ENCODE measurements around the gene IGFBP6.
"Not testable (repeated sequence)": the region's sequence is repeated elsewhere in the genome, so short reads cannot be mapped to it uniquely, and the experiment has no call there.

The IGFBP6 gene

DNA sequence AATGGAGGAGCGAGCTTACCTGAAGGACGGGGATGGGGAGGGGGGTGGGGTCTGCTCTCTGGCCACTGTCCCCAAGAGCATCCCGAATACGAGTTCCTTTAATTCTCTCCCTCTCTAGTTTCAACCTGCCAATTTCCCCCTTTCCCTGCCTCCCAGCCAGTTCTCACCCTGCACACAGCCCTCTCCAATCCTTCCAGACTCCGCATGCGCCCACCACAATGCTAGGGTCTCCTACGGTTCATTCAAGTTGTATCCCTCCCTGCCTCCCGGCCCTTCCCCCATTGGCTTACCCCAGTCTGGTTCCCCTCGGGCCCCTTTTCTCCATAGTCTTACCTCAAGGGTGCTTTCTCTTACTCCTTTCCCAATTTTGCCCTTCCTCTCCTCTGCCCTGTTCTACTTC, 708 bp upstream of the IGFBP6 start:
- no peak for DNase-seq (ENCODE audit: low read depth)

GRCh38 chr12:53097207-53097563, 282 bp upstream of the IGFBP6 start:
- DNase-seq (ENCODE audit: low read depth) = no peak

GRCh38 chr12:53098354-53098981, 1.0 kb downstream of the IGFBP6 start:
- DNase-seq (ENCODE audit: low read depth) = peak; percentile 31

- peak; percentile 84 for DNase-seq (ENCODE audit: low read depth)
Measured at GRCh38 chr12:53099071-53099882, 1.8 kb downstream of the IGFBP6 start.

DNA sequence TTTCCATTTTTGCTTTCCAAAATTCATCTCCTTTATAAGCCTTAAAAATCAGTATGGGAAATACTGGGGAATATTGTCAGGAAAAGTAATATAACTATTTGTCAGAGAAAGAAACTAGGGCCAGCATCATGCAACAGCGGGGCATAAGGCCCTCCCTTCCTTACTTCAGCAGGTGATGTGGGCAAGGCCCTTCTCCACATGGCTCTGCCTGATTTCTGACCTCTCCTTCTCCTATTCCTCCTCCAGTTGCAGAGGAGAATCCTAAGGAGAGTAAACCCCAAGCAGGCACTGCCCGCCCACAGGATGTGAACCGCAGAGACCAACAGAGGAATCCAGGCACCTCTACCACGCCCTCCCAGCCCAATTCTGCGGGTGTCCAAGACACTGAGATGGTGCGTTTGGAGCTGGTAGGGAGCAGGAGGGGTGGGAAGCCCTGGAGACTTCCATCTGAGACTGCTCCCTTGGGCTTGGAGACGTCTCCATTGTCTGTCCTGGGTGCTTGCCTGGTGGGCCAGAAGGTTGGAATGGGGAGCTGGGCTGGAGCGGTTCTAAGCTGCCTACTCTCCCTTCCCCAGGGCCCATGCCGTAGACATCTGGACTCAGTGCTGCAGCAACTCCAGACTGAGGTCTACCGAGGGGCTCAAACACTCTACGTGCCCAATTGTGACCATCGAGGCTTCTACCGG, 3.1 kb downstream of the IGFBP6 start:
- no peak for DNase-seq (ENCODE audit: low read depth)

DNA sequence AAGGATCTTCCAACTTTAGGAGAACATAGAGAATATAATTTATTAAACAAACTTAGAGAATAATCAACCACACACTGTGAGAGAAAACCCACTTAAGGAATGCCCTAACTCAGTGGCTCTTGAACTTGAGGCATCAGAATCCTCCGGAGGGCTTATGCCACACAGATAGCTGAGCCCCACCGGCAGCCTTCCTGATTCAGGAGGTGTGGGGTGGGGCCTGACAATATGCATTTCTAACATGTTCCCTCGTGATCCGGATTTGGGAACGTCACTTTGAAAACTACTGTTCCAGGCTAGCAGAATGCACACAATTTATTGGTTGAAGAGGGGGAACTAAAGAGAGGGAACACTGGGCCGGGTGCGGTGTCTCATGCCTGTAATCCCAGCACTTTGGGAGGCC, 3.8 kb downstream of the IGFBP6 start:
- DNase-seq (ENCODE audit: low read depth) = no peak

DNA sequence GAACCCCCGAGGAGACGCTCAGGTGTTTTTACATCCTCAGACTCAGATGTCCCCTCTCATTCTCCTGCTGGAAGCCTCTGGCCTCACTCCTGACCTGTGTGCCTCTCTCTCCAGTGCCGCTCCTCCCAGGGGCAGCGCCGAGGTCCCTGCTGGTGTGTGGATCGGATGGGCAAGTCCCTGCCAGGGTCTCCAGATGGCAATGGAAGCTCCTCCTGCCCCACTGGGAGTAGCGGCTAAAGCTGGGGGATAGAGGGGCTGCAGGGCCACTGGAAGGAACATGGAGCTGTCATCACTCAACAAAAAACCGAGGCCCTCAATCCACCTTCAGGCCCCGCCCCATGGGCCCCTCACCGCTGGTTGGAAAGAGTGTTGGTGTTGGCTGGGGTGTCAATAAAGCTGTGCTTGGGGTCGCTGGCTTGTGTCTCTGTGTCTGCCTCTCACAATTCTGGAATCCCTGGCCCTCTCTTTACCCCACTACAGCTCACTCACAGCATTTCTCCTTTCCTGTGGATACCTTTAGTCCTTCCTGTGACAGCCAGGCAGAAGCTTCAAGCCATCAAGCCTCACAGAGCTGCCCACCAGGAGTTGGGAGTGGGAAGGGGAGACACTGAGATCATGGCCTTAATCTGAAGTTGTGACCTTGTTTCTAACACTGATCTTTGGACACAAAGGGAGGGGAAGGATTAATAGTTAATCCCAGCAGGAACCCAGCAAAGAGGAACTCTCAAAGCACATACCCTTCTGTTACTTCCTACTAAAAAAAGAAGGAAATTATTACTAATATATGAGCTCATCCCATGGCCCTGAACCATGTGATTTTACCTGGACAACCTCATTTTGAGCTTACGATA, 4.7 kb downstream of the IGFBP6 start:
- DNase-seq (ENCODE audit: low read depth) = no peak

DNA sequence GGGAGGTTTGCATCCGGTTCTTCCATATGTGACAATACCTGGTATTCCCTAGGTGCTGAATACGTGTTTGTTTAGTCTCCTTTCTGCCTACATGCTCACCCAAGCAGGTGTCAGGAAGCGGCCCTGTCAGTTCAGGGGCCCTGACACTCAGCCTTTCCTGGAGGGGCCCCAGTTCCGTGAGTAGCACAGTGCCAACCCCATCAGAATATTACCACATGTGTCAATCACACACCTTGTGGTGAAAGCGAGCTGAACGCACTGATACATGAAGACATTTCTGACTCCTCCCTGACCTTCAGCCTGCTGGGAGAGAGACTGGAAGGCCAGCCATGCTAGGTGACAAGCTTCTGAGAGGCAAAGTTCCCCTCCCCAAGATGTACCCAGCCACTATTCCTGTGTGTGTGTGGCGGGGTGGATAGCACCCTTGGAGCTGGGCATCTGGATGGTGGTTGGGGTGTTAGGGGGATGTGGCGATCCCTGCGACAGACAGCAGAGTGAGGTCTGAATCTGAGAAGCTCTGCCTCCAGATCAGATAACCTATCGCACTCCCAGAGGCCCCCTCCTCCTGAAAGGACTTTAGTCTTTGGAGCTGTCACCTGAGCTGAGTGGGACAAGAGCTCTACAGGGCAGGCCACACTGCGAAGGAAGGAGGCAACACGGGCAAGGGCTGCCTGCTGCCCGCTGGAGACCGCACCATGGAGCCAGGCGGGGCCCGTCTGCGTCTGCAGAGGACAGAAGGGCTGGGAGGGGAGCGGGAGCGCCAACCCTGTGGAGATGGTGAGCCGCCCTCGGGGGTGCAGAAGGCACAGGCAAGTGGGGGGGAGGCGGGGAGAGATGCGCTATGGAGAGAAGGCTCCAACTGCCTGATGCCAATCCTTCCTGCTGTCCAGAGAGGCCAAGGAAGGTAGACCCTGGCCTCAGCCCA, 5.7 kb downstream of the IGFBP6 start, which contains the start of gene SOAT2:
Gene SOAT2 (plus strand): TSS at position 604 of the 925 bp plus-strand sequence. CDS start 92 bp downstream, at position 696.
- peak; percentile 46 for DNase-seq (ENCODE audit: low read depth)

- DNase-seq (ENCODE audit: low read depth) = no peak
Measured at GRCh38 chr12:53103860-53104305, 6.4 kb downstream of the IGFBP6 start.

- DNase-seq (ENCODE audit: low read depth) = no peak
Measured at GRCh38 chr12:53105256-53105655, 7.8 kb downstream of the IGFBP6 start.

- no peak for DNase-seq (ENCODE audit: low read depth)
Measured at GRCh38 chr12:53105712-53106439, 8.4 kb downstream of the IGFBP6 start.

GRCh38 chr12:53107122-53107521, 9.7 kb downstream of the IGFBP6 start:
- DNase-seq (ENCODE audit: low read depth) = no peak

DNA sequence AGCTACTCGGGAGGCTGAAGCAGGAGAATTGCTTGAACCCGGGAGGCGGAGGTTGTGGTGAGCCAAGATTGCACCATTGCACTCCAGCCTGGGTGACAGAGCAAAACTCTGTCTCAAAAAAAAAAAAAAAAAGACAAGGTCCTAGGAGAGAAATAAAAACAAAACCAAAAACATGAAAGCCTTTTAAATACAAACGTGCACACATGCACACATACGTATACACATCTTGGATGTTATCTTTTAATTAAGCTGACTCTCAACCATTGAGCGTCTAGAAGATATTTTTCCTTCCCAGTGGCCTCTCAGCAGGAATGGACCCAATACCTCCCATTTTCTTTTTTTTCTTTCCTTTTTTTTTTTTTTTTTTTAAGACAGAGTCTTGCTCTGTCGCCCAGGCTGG, 15.0 kb downstream of the IGFBP6 start:
- not testable (repeated sequence) for DNase-seq (ENCODE audit: low read depth)

DNA sequence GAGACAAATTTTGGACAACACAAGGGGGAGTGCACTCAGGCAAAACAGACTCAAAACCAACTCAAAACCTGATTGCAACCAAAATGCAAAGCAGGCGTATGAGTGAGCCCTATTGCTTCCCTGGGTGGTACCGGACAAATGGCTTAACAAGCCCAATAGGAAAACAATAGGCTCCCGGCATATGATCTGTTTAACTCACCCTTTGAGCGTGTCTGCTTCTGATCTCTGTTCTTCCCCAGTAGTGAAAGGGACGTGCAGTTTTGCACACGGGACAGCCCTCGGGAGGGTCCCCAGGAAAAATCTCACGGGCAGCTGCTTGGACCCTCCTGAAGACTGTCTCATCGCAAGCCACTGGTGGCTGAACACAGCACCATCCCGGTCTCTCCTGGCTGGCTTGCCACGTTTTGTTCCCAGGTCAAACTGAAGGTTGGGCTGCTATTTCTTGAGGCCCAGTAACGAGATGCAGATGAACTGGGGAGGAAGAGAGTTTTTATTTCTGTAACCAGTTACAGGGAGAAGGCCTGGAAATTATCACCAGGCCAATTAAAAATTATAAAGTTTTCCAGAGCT, 15.8 kb downstream of the IGFBP6 start:
- no peak for DNase-seq (ENCODE audit: low read depth)

GRCh38 chr12:53113951-53114350, 16.5 kb downstream of the IGFBP6 start:
- no peak for DNase-seq (ENCODE audit: low read depth)

GRCh38 chr12:53115112-53115890, 17.8 kb downstream of the IGFBP6 start:
- no peak for DNase-seq (ENCODE audit: low read depth)

DNA sequence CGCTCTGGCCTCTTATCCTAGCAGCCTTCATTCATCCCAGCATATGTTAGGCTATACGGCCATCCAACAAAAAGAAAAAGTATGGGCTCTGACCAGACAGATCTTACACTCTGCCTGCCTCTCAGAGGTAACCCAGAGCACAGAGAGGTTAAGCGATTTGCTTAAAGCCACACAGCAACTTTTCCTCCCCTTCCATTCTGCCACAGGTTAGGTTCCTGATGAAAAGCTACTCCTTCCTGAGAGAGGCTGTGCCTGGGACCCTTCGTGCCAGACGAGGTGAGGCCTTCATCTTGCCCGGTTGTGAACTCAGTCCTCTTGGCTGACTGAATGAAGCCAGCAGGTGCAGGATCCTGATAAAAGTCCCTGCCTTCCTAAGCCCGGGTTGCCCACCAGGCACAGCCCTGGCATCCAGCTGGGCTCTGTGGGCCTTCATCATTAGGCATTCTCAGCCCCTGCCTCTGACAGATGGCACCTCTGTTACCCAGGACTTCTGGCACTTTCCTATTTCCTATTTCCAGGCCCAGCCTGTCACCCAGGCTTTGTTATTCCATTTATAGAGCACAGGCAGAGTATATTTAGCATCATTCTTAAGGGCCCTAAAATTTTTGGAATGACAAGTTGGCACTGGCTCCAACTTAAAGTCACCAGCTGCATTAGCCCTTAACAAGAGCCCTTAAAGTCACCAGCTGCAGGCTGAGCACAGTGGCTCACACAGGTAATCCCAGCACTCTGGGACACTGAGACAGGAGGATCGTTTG, 18.6 kb downstream of the IGFBP6 start:
- no peak for DNase-seq (ENCODE audit: low read depth)

GRCh38 chr12:53118751-53119300, 21.4 kb downstream of the IGFBP6 start:
- no peak for DNase-seq (ENCODE audit: low read depth)
